ENCODE measurements around the gene TM4SF1.
"Not testable (repeated sequence)": the region's sequence is repeated elsewhere in the genome, so short reads cannot be mapped to it uniquely, and the experiment has no call there.

Gene TM4SF1

DNA sequence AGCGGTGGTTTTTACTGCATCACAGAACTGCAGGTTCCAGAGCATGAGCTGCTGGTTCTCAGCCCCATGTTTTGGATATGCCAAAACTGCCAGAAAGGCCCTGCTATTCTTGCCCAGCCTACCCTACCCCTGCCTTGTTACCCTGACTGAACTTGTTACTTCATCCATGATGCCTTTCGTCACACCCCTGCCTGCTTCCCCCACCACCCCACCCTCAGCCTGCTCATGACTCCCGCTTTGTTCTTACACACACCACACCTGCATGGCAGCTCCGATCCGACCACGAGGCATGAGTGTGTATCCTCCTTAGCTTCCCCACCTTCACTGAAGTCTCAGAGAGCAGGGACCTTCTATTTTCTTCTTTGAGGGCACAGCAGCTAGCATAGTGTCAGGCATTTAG is 5.1 kb upstream of the TM4SF1 start:
- Histone ChIP-seq H3K9me3 (ENCODE audit: severe bottlenecking) (peaks cover 2% of the 10 kb centered on the region), H3K27me3 (ENCODE audit: insufficient read depth, low read depth, severe bottlenecking) (no peaks in the 10 kb centered on the region), H3K4me3 (ENCODE audit: low read depth, low read length) (no peak overlapping the region), H3K27ac (no peak overlapping the region), H3K36me3 (no peaks in the 10 kb centered on the region)
- TF ChIP-seq, protein P1, sequence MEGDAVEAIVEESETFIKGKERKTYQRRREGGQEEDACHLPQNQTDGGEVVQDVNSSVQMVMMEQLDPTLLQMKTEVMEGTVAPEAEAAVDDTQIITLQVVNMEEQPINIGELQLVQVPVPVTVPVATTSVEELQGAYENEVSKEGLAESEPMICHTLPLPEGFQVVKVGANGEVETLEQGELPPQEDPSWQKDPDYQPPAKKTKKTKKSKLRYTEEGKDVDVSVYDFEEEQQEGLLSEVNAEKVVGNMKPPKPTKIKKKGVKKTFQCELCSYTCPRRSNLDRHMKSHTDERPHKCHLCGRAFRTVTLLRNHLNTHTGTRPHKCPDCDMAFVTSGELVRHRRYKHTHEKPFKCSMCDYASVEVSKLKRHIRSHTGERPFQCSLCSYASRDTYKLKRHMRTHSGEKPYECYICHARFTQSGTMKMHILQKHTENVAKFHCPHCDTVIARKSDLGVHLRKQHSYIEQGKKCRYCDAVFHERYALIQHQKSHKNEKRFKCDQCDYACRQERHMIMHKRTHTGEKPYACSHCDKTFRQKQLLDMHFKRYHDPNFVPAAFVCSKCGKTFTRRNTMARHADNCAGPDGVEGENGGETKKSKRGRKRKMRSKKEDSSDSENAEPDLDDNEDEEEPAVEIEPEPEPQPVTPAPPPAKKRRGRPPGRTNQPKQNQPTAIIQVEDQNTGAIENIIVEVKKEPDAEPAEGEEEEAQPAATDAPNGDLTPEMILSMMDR (IDR thresholded peaks at IDR 0.05; ENCODE audit: low read depth, low read length) = no peak
- DNase-seq = no peak

DNA sequence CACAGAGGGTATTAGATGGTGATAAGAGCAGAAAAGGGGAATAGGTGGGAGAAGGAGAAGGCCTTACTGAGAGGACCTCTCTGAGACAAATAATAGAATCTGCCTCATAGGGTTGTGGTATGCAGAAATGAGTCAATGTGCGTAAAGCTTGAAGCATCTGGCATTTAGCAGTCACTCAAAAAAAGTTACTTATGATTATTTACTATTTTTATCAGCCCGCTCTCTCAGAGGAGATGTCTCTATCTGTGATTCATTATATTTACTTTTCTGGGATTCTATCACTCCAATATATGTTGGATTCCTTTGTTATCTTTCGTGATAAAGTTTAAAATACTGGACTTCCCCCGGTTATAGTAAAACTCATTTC is 4.6 kb upstream of the TM4SF1 start:
- Histone ChIP-seq H3K36me3 (no peaks in the 10 kb centered on the region), H3K27me3 (ENCODE audit: insufficient read depth, low read depth, severe bottlenecking) (no peaks in the 10 kb centered on the region), H3K4me3 (ENCODE audit: low read depth, low read length) (no peak overlapping the region), H3K27ac (no peak overlapping the region), H3K9me3 (ENCODE audit: severe bottlenecking) (peaks cover 2% of the 10 kb centered on the region)
- TF ChIP-seq, protein P1 (IDR thresholded peaks at IDR 0.05; ENCODE audit: low read depth, low read length) = no peak
- no peak for DNase-seq

DNA sequence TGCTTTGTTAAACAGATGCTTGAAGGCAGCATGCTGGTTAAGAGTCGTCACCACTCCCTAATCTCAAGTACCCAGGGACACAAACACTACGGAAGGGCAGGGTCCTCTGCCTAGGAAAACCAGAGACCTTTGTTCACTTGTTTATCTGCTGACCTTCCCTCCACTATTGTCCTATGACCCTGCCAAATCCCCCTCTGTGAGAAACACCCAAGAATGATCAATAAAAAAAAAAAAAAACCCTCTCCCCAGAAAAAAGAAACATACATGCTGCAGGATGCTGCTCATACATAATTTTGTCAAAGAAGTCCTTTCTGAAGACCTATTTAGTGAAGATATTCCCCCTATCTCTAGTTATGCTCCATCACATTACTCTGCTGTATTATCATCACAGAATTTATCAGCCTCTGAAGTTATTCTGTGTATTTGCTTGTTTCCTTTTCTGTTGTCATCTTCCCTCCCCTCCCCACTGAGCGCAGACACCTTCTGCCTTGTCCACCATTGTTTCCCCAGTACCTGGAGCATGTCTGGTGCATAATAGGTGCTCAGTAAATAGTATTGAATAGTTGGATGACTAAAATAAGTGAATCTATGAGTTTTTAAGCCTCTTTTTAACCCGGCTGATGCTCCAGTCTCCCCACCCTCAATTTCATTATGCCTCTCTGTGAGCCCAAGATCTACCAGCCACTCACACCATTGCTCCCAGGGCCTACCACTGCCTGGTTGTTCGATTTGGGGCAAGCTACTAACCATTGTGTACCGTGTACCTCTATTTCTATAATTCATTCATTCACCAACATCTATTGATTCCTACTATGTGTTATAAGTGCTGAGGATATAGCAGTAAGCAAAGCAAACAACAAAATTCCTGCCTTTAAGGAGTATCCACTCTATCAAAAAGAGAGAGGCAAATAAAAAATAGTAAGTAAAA is 4.0 kb upstream of the TM4SF1 start:
- H3K9me3 ChIP-seq (ENCODE audit: severe bottlenecking) = peaks cover 2% of the 10 kb centered on the region
- H3K4me3 ChIP-seq (ENCODE audit: low read depth, low read length) = no peak overlapping the region
- TF ChIP-seq, protein P1 (IDR thresholded peaks at IDR 0.05; ENCODE audit: low read depth, low read length) = no peak
- no peak overlapping the region for H3K27ac ChIP-seq
- H3K36me3 ChIP-seq = no peaks in the 10 kb centered on the region
- no peaks in the 10 kb centered on the region for H3K27me3 ChIP-seq (ENCODE audit: insufficient read depth, low read depth, severe bottlenecking)
- no peak for DNase-seq

DNA sequence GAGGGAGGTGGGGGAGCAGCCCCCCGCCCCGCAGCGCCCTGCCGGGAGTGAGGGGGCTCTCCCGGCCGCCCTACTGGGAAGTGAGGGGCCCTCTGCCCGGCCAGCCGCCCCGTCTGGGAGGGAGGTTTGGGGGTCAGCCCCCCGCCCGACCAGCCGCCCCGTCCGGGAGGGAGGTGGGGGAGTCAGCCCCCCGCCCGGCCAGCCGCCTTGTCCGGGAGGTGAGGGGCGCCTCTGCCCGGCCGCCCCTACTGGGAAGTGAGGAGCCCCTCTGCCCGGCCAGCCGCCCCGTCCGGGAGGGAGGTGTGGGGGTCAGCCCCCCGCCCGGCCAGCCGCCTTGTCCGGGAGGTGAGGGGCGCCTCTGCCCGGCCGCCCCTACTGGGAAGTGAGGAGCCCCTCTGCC is 2.8 kb upstream of the TM4SF1 start:
- not testable (repeated sequence) for H3K27ac ChIP-seq; H3K9me3 ChIP-seq (ENCODE audit: severe bottlenecking); DNase-seq; H3K36me3 ChIP-seq; H3K27me3 ChIP-seq (ENCODE audit: insufficient read depth, low read depth, severe bottlenecking); H3K4me3 ChIP-seq (ENCODE audit: low read depth, low read length)

DNA sequence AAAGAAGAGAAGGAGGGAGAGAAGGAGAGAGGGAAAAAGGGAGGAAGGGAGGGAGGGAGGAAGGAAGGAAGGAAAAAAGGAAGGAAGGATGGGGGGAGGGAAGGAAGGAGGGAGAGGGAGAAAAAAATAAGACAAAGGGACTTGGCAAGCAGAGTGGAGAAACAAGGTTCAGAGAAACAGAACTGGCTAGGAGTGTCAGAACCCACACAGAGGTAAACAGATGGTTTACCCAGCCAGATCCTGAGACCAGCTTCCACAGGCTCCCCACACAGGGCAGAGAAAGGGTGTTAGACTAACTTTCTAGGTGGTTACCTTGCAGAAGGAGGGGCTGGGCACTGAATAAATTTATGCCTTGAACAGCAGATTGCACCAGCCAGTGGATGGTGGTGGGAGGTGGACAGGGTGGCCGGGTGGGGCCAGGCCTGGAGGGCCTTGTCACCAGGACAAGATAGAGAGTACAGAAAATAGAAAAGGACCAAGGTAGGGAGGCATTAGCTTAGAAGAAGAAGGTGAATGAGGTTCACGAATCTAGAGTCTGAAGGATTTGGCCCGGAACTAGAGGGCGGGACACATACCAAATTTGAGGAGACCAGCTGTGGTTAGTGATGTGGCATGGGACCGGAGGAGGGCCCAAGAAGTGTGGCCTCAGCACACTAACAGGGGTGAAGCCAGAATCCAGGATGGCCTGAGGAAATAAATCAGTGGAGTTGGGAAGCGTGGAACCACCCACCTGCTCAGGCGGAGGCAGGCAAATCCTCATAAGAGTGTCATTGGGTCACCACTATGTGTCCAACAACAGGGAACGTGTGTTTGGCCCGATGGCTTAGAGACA is 1.2 kb upstream of the TM4SF1 start:
- TF ChIP-seq, protein P1 (IDR thresholded peaks at IDR 0.05; ENCODE audit: low read depth, low read length) = no peak
- Histone ChIP-seq H3K9me3 (ENCODE audit: severe bottlenecking) (peaks cover 2% of the 10 kb centered on the region), H3K4me3 (ENCODE audit: low read depth, low read length) (no peak overlapping the region), H3K36me3 (no peaks in the 10 kb centered on the region), H3K27ac (no peak overlapping the region), H3K27me3 (ENCODE audit: insufficient read depth, low read depth, severe bottlenecking) (no peaks in the 10 kb centered on the region)
- no peak for DNase-seq

DNA sequence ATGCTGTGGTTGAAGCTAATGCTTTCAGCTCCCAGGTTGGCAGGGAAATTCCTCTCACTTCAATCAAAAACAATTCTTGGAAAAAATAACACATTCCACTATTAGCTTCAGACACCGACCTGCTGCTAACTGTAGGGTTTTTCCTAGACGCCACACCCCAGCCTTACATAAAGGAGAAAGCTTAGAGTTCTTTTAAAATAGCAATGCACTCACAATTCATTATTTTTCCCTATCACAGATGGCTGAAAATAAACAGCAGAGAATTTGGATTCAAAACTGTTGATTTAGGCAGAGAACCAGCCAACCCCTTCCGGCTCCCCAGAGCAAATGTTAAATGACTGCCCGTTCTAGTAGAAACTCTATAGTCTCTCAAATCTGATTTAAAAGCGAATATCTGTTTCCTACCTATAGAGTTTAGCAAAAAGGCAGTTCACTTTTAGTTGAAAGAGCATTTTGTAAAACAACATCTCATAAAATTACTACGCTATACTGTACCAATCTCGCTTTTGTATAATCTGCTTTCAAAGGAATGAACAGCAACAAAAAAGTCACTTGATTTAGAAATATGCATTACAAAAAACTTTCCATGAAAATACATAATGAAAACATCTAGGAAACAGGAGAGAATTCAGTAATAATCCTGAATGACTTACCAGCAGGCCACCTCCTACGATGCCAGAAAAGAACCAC is 586 bp downstream of the TM4SF1 start:
- TF ChIP-seq, protein P1 (IDR thresholded peaks at IDR 0.05; ENCODE audit: low read depth, low read length) = no peak

More for the DNA sequence above, 586 bp downstream of the TM4SF1 start:
- no peak overlapping the region for H3K27ac ChIP-seq
- peaks cover 2% of the 10 kb centered on the region for H3K9me3 ChIP-seq (ENCODE audit: severe bottlenecking)
- no peaks in the 10 kb centered on the region for H3K36me3 ChIP-seq
- no peak overlapping the region for H3K4me3 ChIP-seq (ENCODE audit: low read depth, low read length)
- H3K27me3 ChIP-seq (ENCODE audit: insufficient read depth, low read depth, severe bottlenecking) = no peaks in the 10 kb centered on the region
- DNase-seq = no peak

Data from WERI-Rb-1 (cell line).